Inflammatory macrophage treated with lipopolysaccharide for 1 hour (primary cell): ENCODE data around the gene MYO7B.
A peak's percentile ranks its signal among the peaks of the same experiment; 100 is the strongest.

Source experiments
- DNase-seq, 2 donors: peaks; one replicate each; pipeline ENCODE4 v3.0.0-alpha.2; 2020 to 2022

MYO7B gene

DNA sequence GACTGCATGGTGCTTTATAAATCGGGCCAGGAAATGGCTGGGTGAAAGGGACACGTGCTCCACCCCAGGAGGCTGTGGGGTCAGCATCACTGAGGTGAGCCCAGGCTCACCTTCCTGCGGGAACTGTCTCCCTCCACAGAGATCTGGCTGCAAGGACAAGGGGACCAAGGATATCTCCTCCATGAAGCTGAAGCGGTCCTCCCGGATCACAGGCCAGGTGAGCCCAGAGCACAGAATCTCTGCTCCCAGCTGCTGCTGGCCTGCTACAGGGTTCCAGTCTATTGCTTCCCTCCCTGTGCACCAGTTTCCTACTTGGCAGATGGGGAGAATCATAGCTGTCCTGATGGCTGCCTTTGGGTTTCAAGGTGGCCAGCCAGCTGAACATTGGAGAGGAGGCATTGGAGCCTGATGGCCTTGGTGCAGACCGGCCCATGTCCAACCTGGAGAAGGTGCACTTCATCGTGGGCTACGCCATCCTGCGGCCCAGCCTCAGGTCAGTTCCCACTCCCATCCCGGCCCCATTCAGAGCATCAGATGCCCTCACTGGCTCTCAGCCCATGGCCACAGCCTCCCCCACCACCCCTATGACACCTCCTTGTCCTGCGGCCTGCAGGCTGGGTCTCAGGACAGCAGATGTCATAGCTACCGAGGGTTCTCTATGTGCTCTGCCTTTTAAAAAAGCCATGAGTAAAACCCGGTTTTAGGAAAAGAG lies 76.8 kb downstream of the MYO7B start:
- no peak for DNase-seq

DNA sequence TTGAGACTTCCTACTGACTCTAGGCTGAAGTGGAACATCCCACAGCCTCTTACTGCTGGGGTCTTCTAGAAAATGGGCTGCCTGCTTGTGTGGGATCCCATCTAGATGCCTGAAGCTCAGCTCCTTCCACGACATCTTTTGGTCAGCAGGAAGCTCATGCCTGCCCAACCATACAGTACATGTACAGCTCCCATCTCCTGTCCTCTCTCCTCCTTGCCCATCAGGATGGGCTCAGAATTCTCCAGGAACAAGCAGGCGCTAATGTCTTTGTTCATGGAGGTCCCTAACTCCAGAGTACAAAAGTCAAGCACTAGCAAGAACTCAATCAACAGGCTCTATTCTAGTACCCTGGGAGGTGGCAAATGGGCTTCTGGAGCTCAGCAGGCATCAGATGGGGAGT lies 78.8 kb downstream of the MYO7B start:
- DNase-seq = no peak

DNA sequence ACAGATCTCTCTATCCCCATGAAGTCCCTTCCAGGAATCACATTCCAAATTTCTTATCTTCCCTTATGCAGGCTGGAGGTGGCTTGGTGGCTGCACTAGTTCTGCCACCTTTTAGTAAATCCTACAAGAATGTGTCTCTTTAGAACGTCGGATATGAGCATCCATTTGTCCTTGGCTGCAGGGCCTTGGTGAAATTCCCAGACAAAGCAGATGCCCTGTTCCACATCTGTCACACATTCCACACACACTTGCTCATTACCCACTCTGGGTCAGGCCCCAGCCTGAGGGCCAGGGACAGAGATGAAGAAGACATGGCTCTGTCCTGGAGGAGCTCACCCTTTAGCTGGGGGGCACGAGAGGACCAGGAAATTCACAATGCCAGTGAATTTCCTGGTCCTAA lies 79.2 kb downstream of the MYO7B start:
- no peak for DNase-seq

DNA sequence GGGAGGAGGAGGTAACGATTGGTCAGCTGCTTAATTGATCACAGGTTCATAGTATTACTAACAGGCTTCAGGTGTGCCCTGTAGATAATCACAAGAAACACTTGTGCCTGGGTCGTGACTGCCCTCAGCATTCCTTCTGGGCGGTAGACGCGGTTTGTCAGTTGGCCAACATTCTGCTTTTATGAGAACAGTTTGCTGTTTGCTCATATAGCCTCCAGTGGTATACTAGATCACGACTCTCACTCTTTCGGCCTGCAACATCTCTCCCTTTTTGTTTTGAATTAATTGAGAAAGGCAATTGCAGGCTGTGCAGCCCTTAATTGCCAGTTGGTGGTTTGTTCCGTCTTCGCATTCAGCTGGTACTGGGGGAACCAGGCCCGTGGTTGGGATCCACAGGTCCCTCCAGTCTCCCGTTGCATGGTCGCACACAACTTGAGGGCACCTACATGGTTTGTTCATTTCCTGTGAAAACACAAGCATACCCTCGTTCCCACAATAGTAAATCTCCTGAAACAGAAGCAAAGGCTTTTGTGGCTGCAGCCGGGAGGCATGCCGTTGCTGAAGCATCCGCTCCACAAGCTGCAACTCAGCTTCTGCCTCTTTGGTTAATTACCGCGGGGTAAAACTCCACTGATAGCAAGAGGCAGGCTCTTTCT lies 80.2 kb downstream of the MYO7B start:
- DNase-seq = no peak

DNA sequence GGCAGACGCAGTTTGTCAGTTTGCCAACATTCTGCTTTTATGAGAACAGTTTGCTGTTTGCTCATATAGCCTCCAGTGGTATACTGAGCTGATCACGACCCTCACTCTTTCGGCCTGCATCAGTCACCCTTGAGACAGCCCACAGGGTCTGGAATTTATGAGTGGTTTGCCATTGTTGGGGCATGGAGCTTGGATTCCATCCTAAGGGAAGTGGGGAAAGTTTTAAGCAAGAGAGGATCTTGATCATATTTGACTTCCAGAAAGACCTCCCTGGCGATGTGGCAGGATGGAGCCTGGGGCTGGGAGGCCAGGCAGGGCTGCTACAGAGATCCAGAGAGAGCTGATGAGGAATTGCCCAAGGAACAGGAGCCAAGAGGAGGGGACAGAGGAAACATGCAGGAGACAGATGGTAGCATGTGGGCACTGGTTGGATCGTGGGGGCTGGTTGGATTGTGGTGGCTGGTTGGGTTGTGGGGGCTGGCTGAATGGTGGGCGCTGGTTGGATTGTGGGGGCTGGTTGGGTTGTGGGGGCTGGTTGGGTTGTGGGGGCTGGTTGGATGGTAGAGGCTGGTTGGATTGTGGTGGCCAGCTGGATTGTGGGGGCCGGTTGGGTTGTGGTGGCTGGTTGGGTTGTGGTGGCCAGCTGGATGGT lies 83.2 kb downstream of the MYO7B start:
- no peak for DNase-seq

- no peak for DNase-seq
Observed at GRCh38 chr2:127619203-127619590, 83.7 kb downstream of the MYO7B start.

GRCh38 chr2:127619877-127620705 lies 84.6 kb downstream of the MYO7B start:
- DNase-seq = no peak

DNA sequence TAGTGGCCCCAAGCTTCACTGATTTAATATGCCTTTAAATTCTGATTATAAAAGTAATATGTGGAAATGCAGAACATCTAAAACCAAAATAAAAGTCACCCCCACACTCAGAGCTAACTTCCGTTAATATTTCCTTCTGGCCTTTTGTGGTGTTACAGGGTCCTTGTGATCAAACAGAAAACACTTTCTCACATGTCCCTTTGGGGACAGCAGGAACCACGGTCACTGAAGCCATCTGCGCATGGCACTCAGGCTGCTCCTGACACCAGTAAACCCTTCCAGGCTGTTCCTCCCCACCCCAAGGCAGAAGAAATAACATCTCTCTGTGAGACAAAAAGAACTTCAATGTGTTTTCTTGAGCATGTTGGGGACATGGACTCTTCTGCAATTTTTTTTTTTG lies 85.4 kb downstream of the MYO7B start:
- peak; percentile 9 to 17 for DNase-seq

- DNase-seq = no peak
Observed at GRCh38 chr2:127621981-127622431, 86.5 kb downstream of the MYO7B start.

GRCh38 chr2:127622561-127623387 lies 87.3 kb downstream of the MYO7B start:
- DNase-seq = no peak

DNA sequence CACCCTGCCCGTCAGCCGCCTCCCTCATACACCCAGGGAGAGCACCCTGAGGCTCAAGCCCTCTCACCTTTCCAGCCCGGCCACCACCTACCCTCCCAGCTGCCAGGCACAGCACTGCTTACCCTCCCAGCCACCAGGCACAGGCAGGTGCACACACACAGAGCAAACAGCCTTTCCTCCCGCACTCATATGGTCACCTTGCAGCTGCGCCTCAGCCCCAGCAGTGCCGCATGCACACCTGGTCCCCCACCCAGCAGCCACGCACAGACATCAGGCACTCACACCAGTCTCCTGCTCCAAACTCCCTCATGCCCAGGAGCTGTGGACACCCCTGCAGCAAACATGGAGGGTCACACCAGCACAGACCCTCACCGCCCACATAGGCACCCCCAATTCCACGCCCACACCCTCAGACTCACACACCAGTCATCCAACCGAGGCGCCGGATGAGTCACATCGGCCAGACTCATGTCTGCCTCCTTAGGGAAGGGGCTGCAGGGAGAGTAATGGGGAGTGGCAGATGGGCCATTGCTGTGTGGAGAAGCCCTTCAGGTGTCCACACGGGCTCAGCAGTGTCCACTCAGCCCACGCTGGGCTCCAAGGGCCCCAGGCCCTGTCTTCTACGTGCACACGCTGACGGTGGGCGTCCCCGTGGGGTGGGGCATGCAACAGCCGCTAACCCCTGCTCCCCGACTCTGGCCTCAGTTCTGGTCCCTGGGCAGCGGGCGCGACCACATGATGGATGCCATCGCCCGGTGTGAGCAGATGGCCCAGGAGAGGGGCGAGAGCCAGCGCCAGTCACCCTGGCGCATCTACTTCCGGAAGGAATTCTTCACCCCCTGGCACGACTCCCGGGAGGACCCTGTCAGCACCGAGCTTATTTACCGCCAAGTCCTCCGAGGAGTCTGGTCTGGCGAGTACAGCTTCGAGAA lies 88.2 kb downstream of the MYO7B start:
- DNase-seq = no peak

DNA sequence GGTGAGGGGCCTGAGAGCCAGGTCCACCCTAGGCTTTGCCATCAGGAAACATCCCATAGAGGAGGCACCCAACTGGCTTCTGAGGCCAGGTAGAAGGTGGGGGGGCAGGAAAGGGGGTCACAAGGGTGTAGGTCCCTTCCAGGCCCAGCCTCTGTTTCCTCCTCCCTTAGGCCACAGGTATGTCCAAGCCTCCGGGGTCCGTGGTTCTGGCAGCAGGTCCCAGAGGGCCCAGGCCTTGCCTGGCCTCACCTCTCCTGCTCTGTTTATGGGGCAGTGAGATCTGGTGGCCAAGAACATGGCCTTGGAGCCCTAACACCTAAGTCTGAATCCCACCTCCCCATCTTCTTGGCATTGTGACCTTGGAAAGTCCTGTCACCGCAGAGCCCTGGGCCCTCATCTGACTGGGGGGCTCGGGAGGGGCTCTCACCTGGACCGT lies 88.9 kb downstream of the MYO7B start:
- no peak for DNase-seq

DNA sequence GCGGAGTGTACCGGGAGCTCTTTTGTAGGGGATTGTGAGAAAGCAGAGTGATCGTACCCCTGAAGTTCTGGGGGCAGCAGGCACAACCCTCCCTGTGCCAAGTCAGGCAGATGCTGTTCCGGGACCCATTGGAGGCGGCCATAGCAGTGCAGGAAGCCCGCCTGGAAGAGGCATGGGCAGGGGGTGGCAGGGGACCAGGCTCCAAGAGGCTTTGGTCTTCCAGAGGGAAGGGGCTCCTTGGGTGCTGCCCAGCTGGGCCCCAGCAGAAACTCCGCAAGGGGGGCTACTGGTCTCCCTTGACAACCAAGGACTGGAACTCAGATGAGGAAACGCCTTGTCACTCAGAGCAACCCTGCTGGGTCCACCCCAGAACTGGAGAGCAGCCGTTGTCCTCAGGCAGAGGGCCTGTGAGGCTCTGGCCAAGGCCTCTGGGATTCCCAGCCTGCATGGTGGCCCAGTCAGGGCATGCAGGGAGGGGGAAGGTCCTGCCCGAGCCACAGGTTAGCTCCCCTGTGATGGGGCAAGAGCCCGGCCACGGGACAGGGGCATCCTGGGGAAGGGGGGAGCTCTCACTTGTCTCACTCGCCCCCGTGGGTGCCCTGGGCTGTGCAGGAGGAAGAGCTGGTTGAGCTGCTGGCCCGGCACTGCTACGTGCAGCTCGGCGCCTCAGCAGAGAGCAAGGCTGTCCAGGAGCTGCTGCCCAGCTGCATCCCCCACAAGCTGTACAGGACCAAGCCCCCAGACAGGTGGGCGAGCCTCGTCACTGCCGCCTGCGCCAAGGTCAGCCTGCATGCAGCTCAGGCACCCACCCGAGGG lies 89.5 kb downstream of the MYO7B start:
- DNase-seq = no peak

DNA sequence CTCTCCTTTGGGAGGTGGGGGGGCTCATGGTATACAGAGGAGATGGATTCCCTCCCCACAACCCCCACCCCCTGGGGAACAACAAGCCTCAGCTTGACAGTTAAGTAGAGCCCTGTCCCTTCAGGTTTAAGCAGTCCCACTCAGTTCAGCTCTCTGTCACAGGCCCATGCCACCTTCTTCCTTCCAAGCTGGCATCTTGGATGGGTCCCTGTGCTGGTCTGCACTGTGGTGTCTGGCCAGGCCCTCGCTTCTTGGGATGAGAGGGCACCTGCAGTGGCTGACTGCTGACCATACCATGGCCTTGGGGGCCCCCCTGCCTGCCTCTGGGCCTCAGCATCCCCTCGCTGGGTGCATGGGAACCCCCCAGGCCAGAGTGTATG lies 90.1 kb downstream of the MYO7B start:
- DNase-seq = no peak

DNA sequence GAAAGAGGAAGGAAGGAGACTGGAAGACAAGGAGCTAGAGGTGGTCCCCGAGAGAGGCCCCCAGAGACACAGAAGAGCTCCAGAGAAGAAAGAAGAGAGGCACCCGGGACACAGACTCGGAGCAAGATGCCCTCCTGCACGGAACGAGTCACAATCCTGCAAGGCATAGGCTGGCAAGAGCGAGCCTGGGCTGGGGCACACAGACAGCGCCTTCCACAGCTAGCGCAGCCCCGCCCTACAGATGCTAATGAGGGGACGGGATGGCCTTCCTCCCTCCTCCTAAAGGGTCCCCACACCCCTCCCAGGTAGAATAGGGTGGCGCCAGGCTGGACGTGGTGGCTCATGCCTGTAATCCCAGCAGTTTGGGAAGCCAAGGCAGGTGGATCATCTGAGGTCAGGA lies 90.7 kb downstream of the MYO7B start:
- no peak for DNase-seq

- DNase-seq = no peak
Observed at GRCh38 chr2:127626917-127627739, 91.6 kb downstream of the MYO7B start.

- no peak for DNase-seq
Observed at GRCh38 chr2:127627740-127628571, 92.5 kb downstream of the MYO7B start.
